Measurements from ENCODE around the gene NTMT2.
"Not testable (repeated sequence)": the region's sequence is repeated elsewhere in the genome, so short reads cannot be mapped to it uniquely, and the experiment has no call there.

Gene NTMT2

GRCh38 chr1:170145770-170146676 lies at the start of gene NTMT2:
NTMT2 (plus strand) TSS chr1:170145959; CDS start chr1:170146108, 149 bp downstream.
- no peak for DNase-seq

GRCh38 chr1:170095976-170096748 lies 49.6 kb upstream of the NTMT2 start:
- no peak for DNase-seq

GRCh38 chr1:170096806-170097340 lies 48.9 kb upstream of the NTMT2 start:
- DNase-seq = no peak

DNA sequence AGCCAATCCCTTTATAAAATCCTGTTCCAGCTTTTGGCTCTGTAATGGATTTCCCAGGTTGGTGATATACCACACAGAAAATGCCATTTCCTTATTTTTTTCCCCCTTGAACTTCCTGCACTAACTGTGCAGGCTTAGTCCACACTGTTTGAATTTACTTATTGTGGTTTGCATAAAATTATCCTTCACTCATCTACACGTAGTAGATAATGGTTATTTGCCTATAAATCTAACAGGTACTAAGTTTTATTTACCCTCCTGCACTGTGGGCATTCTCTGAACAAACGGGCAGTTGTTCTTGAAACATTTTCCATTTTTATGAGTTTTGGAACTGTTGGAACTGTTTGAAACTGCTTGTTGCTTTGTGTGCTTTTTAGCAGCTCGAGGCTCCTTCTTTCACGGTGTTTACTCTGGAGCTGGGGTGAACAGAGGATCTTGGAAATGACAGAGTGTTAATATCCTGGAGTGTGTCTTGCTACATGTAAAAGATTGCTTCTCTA lies 48.3 kb upstream of the NTMT2 start:
- no peak for DNase-seq

DNA sequence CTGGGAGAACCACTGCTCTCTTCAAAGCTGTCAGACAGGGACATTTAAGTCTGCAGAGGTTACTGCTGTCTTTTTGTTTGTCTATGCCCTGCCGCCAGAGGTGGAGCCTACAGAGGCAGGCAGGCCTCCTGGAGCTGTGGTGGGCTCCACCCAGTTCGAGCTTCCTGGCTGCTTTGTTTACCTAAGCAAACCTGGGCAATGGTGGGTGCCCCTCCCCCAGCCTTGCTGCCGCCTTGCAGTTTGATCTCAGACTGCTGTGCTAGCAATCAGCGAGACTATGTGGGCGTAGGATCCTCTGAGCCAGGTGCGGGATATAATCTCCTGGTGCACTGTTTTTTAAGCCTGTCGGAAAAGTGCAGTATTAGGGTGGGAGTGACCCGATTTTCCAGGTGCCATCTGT lies 32.6 kb upstream of the NTMT2 start:
- not testable (repeated sequence) for DNase-seq

DNA sequence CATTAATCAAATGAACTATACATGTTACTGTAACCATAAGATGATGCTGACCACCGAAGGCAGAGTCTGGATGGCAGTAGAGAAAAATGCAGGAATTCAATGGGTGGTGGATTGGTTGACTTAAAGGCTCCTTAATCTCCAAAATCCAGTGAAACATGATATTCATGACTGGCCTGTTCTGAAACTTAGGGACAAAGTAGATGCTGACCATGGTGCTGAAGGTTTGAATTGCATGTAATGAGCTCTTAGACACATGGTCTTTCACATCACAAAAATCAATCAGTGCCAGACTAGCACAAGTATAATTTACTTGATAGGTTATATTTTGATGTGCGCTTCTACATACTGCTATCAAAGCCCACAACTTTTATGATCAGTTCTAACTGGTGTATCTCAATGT lies 30.9 kb upstream of the NTMT2 start:
- DNase-seq = no peak

- no peak for DNase-seq
Measured at GRCh38 chr1:170122366-170122765, 23.4 kb upstream of the NTMT2 start.

- DNase-seq = no peak
Measured at GRCh38 chr1:170125269-170125668, 20.5 kb upstream of the NTMT2 start.

DNA sequence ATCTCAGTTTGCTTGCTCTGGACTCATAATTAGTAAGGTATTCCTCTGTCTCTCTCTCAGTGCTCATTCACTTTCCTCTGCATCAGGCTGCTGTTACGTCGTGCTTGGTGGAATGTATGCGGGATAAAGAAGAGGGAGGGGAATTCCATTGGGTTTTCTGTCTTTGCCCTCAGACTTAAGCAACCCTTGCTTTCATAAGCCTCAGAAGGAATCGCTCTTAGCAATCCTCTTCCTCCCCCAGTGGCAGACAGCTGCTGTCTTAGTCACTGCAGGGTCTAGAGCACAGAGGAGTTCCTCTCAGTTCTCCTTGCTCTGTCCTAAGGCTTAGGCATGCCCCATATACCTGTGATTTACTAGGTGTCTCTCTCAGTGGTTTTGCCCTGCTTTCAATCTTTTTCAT lies 19.1 kb upstream of the NTMT2 start:
- DNase-seq = no peak

GRCh38 chr1:170131450-170131849 lies 14.3 kb upstream of the NTMT2 start:
- DNase-seq = no peak

GRCh38 chr1:170131984-170132383 lies 13.8 kb upstream of the NTMT2 start:
- no peak for DNase-seq

DNA sequence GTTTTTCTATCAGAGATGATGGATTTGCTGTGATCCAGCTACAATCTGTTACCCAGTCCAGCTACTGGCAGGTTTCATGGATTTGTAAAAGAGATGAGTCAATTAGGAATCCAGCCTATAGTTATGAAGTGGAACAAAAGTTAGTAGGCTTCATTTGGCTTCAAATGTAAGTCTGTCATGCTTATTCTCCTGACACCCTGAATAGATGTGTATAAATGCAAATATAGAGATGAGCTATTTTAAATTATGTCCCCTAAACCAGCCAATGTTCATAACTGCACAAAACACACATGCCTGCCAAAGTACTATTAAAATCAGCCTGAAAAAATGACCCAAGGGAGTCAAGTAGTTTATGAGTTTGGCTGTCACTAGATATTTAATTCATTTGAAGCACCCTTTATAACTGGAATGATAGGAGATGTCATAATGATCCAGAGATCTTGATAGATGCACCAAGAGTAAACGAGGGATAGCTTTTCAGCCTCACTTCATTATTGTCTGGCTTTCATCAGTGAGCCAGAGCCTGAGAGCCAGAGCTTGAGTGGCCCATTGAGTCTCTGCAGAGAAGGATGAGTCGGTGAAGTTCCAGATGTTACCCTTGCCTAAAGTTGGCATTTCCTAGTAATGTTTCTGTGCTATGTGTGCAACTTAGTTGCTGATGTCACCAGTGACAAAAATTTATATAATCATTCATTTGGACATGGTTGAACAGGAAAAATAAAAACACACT lies 11.8 kb upstream of the NTMT2 start:
- DNase-seq = peak; percentile 57

- DNase-seq = no peak
Measured at GRCh38 chr1:170134521-170134920, 11.2 kb upstream of the NTMT2 start.

- no peak for DNase-seq
Measured at GRCh38 chr1:170140371-170140770, 5.4 kb upstream of the NTMT2 start.

DNA sequence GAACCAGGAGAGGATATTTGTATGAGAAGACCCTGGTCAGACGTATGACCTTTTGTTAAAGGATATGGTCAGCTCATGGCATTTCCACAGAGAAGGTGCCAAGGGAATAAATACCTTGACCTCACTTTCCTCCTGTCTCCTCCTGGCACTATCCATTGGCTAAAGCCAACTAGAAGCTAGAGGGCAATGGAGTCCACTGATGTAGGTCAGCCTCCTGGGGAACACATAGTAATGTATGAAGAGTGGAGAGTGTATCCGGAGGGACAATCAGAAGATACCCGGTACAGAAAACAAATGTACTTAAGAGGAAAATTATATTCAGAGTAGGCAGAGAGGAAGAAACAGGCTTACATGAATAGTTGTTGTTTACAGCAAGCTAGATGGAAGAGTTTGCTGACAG lies 698 bp upstream of the NTMT2 start:
- DNase-seq = no peak

- no peak for DNase-seq
Measured at GRCh38 chr1:170146720-170147263, 1.0 kb downstream of the NTMT2 start.

DNA sequence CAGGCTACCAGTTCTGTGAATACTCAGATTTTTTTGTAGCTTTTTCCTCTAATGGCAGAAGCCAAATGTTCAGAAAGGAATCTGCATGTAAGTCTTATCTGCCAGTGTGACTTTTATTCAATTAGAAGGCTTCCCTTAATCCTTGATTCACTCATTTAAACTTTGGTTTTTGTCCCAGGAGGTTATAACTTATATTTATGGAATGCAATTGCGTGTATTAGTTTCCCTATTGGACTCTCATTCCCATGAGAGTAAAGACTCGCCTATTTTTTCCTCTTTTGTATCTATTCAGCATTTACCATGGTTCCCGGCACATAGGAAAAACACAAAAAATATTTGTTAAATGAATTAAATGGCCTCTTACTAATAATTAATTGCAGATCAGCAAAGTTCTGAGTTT lies 3.5 kb downstream of the NTMT2 start:
- DNase-seq = no peak

GRCh38 chr1:170150016-170150415 lies 4.3 kb downstream of the NTMT2 start:
- no peak for DNase-seq

- no peak for DNase-seq
Measured at GRCh38 chr1:170150921-170151320, 5.2 kb downstream of the NTMT2 start.

GRCh38 chr1:170153417-170153816 lies 7.7 kb downstream of the NTMT2 start:
- no peak for DNase-seq

DNA sequence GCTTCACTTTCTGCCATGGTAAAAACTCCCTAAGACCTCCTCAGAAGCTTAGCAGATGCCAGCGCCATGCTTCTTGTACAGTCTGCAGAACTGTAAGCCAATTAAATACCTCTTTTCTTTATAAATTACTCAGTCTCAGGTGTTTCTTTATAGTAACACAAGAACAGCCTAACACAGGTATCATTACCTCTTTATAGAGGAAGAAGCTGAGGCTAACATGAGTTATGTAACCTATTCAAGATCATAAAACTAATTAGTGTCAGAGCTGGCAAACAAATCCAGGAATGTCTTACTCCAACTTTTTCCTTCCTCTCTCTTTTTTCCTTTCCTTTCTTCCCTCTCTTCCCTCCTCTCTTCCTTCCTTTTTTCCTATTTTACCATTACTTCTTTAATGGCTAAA lies 9.3 kb downstream of the NTMT2 start:
- no peak for DNase-seq

- DNase-seq = no peak
Measured at GRCh38 chr1:170156594-170156993, 10.8 kb downstream of the NTMT2 start.

GRCh38 chr1:170157820-170158219 lies 12.1 kb downstream of the NTMT2 start:
- DNase-seq = no peak
